Hepatocyte (in vitro differentiated cells): Measurements from ENCODE around the gene FABP7. TPM values are rescaled to one million over a fixed set of nuclear protein-coding genes. Genes with fewer than 3 reads are reported as not detected.

ENCODE experiments used
- DNase-seq: peaks from one replicate; pipeline ENCODE4 v3.0.0-alpha.2; 2016; ENCODE audit warnings: low spot score
- H2AFZ ChIP-seq: fragments of 200-600 bp; sonication (generic); 2 replicates; pipeline ENCODE4 v1.6.0; 2016; ENCODE audit warnings: antibody characterized with exemption, mild to moderate bottlenecking
- H3K27ac ChIP-seq: fragments of 200-600 bp; sonication (generic); 2 replicates; pipeline ENCODE4 v1.5.1; 2016; ENCODE audit warnings: mild to moderate bottlenecking
- H3K27me3 ChIP-seq: fragments of 200-600 bp; sonication (generic); 2 replicates; pipeline ENCODE4 v1.6.1; 2016
- H3K36me3 ChIP-seq: fragments of 200-600 bp; sonication (generic); replicated peaks from 2 replicates; pipeline ENCODE4 v1.5.1; 2016; ENCODE audit warnings: low read depth; ENCODE audit not compliant: insufficient read depth
- H3K4me1 ChIP-seq: fragments of 200-600 bp; sonication (generic); 2 replicates; pipeline ENCODE4 v1.5.1; 2016; ENCODE audit warnings: mild to moderate bottlenecking, moderate library complexity; ENCODE audit not compliant: insufficient read depth
- H3K4me2 ChIP-seq: fragments of 200-600 bp; sonication (generic); 2 replicates; pipeline ENCODE4 v1.6.0; 2016
- H3K4me3 ChIP-seq: fragments of 200-600 bp; sonication (generic); 2 replicates; pipeline ENCODE4 v1.5.1; 2016; ENCODE audit warnings: mild to moderate bottlenecking
- H3K79me2 ChIP-seq: fragments of 200-600 bp; sonication (generic); 2 replicates; pipeline ENCODE4 v1.6.0; 2017; ENCODE audit warnings: mild to moderate bottlenecking
- H3K9me2 ChIP-seq: fragments of 200-600 bp; sonication (generic); replicated peaks from 2 replicates; pipeline ENCODE4 v1.6.0; 2017; ENCODE audit warnings: mild to moderate bottlenecking; ENCODE audit not compliant: insufficient read depth
- H3K9me3 ChIP-seq: fragments of 200-600 bp; sonication (generic); 2 replicates; pipeline ENCODE4 v1.5.1; 2016; ENCODE audit warnings: low read depth, mild to moderate bottlenecking
- H4K20me1 ChIP-seq: fragments of 200-600 bp; sonication (generic); 2 replicates; pipeline ENCODE4 v1.6.0; 2016; ENCODE audit warnings: mild to moderate bottlenecking; ENCODE audit not compliant: insufficient read depth, poor library complexity, severe bottlenecking
- CTCF ChIP-seq: fragments of 200-600 bp; sonication (generic); IDR thresholded peaks from 2 replicates; pipeline ENCODE4 v1.5.1; 2016; ENCODE audit warnings: antibody characterized with exemption, mild to moderate bottlenecking; ENCODE audit not compliant: poor library complexity
- EZH2 ChIP-seq: fragments of 200-600 bp; sonication (generic); IDR thresholded peaks from 2 replicates; pipeline ENCODE4 v1.6.1; 2016; ENCODE audit warnings: antibody characterized with exemption, mild to moderate bottlenecking, borderline replicate concordance
- EZH2phosphoT487 ChIP-seq: fragments of 200-600 bp; sonication (generic); IDR thresholded peaks from one replicate; pipeline ENCODE4 v1.6.1; 2018; ENCODE audit warnings: antibody characterized with exemption, mild to moderate bottlenecking, low read depth, moderate library complexity; ENCODE audit not compliant: unreplicated experiment, severe bottlenecking
- WGBS: methylation state at CpG from one replicate; pipeline ENCODE4 v1.1.6; 2016; ENCODE audit warnings: low lambda C conversion rate; ENCODE audit errors: missing lambda C conversion rate; 5-methylcytosine and 5-hydroxymethylcytosine counted together
- polyA plus RNA-seq: library from polyadenylated mRNA; unstranded; fragments of >200 nt; fragmentation: Nextera tagmentation; extraction: Ambion mirVana; gene quantifications from 2 replicates; pipeline ENCODE4 v1.2.1, GENCODE V29; 2016
- total RNA-seq: library from RNA; depleted of rRNA; stranded (reverse); fragments of >200 nt; gene quantifications from 2 replicates; pipeline ENCODE4 v1.2.3, GENCODE V29; 2014

FABP7 gene
- total and polyA plus RNA-seq, 2 experiments from 2014 or later, result 0.60 TPM; not detected in 1

- Histone ChIP-seq H3K4me3 (no peak overlapping the region), H3K9me2 (no peaks in the 10 kb centered on the region), H2AFZ (no peak overlapping the region), H3K27ac (no peak overlapping the region), H3K27me3 (no peaks in the 10 kb centered on the region), H3K4me1 (no peaks in the 10 kb centered on the region), H4K20me1 (no peaks in the 10 kb centered on the region), H3K9me3 (no peaks in the 10 kb centered on the region), H3K36me3 (no peaks in the 10 kb centered on the region), H3K79me2 (no peaks in the 10 kb centered on the region), H3K4me2 (no peak overlapping the region)
- TF ChIP-seq CTCF, result no peak
- no peak for DNase-seq
- WGBS, result 71% methylated on average over 9 of the region's 9 CpGs
Observed at GRCh38 chr6:122755901-122756300, 23.6 kb upstream of the FABP7 start.

DNA sequence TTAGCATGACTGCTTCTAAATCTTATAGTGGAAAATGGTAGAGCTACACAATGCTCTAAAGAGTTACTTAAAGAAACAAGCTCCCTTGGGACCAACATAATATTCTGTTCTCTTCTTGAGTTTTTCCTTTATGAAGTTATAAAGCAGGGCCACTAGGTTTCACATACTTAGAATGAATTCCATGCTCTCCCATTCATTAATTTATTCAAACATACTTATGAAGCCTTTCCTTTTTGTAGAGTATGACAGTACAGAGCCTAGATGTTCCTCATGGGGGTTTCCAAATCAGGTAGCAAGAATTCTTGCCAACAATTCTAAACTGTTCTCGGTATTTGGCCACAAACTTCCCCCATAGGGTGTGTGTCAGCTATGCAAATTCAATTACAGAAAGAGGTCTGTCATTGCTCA, 20.6 kb upstream of the FABP7 start:
- DNase-seq, result no peak
- no peak overlapping the region for H3K4me2 ChIP-seq
- H3K4me3 ChIP-seq, result no peak overlapping the region
- TF ChIP-seq EZH2phosphoT487 (no peak), EZH2 (no peak), CTCF (no peak)
- no peaks in the 10 kb centered on the region for H3K9me3 ChIP-seq
- H3K27ac ChIP-seq, result no peak overlapping the region
- H2AFZ ChIP-seq, result no peak overlapping the region
- whole genome bisulfite sequencing, result 68% methylated on average over 1 of the region's 1 CpG
- no peaks in the 10 kb centered on the region for H4K20me1 ChIP-seq
- H3K9me2 ChIP-seq, result no peaks in the 10 kb centered on the region
- no peaks in the 10 kb centered on the region for H3K4me1 ChIP-seq
- no peaks in the 10 kb centered on the region for H3K36me3 ChIP-seq
- H3K79me2 ChIP-seq, result no peaks in the 10 kb centered on the region
- no peaks in the 10 kb centered on the region for H3K27me3 ChIP-seq

DNA sequence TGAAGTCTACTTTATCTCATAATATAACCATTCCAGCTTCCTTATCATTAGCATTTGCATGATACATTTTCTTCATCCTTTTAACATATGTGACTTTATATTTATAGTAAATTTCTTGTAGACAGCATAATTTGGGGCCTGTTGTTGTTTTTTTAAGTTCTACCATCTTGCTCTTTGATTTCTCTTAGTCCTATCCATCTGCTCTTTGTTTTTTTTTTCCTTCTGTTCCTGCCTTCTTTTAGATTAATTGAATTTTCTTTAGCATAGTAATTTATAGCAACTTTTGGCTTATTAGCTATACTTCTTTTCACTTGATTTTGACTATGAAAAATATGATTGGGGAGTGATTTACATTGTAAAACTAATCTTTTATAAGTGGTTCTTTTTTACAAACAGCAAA, 19.2 kb upstream of the FABP7 start:
- Histone ChIP-seq H3K79me2 (no peaks in the 10 kb centered on the region), H3K27me3 (no peaks in the 10 kb centered on the region), H2AFZ (no peak overlapping the region), H3K36me3 (no peaks in the 10 kb centered on the region), H3K4me2 (no peak overlapping the region), H3K9me2 (no peaks in the 10 kb centered on the region), H3K27ac (no peak overlapping the region), H3K4me3 (no peak overlapping the region), H4K20me1 (no peaks in the 10 kb centered on the region), H3K4me1 (no peaks in the 10 kb centered on the region), H3K9me3 (no peaks in the 10 kb centered on the region)
- DNase-seq, result no peak
- no peak for TF ChIP-seq EZH2
- TF ChIP-seq CTCF, result no peak
- no peak for TF ChIP-seq EZH2phosphoT487

DNA sequence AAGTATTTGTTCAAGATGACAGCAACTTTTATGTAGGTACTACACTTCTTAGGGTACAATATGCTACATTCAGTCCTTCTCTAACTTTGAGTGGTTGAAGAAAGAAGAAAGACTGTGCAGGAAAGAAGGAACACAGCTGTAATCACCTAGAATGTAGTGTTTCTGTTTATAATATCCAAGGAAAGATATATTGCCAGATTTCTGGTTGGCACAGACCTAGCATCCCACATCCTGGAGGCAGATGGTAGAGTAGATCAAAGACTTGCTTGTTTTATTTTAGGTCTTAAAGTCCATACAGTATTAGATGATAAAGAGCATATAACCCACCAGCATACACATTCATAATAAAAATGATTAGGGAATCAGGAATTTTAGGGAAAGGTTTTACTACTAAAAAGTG, 13.3 kb upstream of the FABP7 start:
- H3K4me1 ChIP-seq, result peaks cover 9% of the 10 kb centered on the region
- no peaks in the 10 kb centered on the region for H3K9me3 ChIP-seq
- H3K79me2 ChIP-seq, result no peaks in the 10 kb centered on the region
- H2AFZ ChIP-seq, result no peak overlapping the region
- no peak overlapping the region for H3K27ac ChIP-seq
- no peaks in the 10 kb centered on the region for H3K9me2 ChIP-seq
- H3K36me3 ChIP-seq, result no peaks in the 10 kb centered on the region
- no peak for DNase-seq
- no peaks in the 10 kb centered on the region for H3K27me3 ChIP-seq
- no peak overlapping the region for H3K4me3 ChIP-seq
- TF ChIP-seq EZH2, result no peak
- TF ChIP-seq CTCF, result no peak
- TF ChIP-seq EZH2phosphoT487, result no peak
- no peak overlapping the region for H3K4me2 ChIP-seq
- H4K20me1 ChIP-seq, result no peaks in the 10 kb centered on the region
